ENCODE data around the gene NHERF1. TPM values are rescaled to one million over a fixed set of nuclear protein-coding genes. Genes with fewer than 3 reads are reported as not detected.

NHERF1 gene
- total and polyA plus RNA-seq, 2 of the 13 experiments (the other 11 are each of a cell fraction or from before 2014, with no cell fraction given), result 169 to 269 TPM

GRCh38 chr17:74749279-74750038 lies 1.0 kb downstream of the NHERF1 start (continued):
- TF ChIP-seq AHDC1 (CRISPR knock-in tag; IDR thresholded peaks at IDR 0.05; ENCODE audit: borderline replicate concordance) (0 out of 2 replicates have a peak, but pooled peaks have one; percentile 23), ZNF615 (CRISPR knock-in tag; IDR thresholded peaks at IDR 0.05; ENCODE audit: borderline replicate concordance) (no peak), ZNF362 (CRISPR knock-in tag; IDR thresholded peaks at IDR 0.05; ENCODE audit: borderline replicate concordance) (peak; percentile 38; the same call in 1 of the 2 replicates), ZNF616 (CRISPR knock-in tag; IDR thresholded peaks at IDR 0.05; ENCODE audit: low read depth) (peak; percentile 4; the same call in 1 of the 2 replicates), ZNF264 (CRISPR knock-in tag; IDR thresholded peaks at IDR 0.05) (0 out of 2 replicates have a peak, but pooled peaks have one; percentile 20), ZBTB2 (CRISPR knock-in tag; IDR thresholded peaks at IDR 0.05; ENCODE audit: low read depth) (0 out of 2 replicates have a peak, but pooled peaks have one; percentile 46), AGO1 (IDR thresholded peaks at IDR 0.05; ENCODE audit: low read depth, low read length, poor library complexity, severe bottlenecking) (peak; percentile 1), CHD2 (IDR thresholded peaks at IDR 0.05; ENCODE audit: low read depth, low read length) (0 out of 2 replicates have a peak, but pooled peaks have one; percentile 24), BORCS8-MEF2B (CRISPR knock-in tag; IDR thresholded peaks at IDR 0.05) (peak; percentile 48; the same call in 1 of the 2 replicates), PAWR (CRISPR knock-in tag; IDR thresholded peaks at IDR 0.05; ENCODE audit: borderline replicate concordance) (peak; percentile 89; the same call in 1 of the 2 replicates), ATF7 (IDR thresholded peaks at IDR 0.05) (no peak), ATF7 (CRISPR knock-in tag; IDR thresholded peaks at IDR 0.05) (peak; percentile 74; the same call in 1 of the 2 replicates), THAP7 (CRISPR knock-in tag; IDR thresholded peaks at IDR 0.05) (peak; percentile 76), SAP130 (CRISPR knock-in tag; IDR thresholded peaks at IDR 0.05; ENCODE audit: low read depth) (peak; percentile 52), PHF20 (CRISPR knock-in tag; IDR thresholded peaks at IDR 0.05) (0 out of 2 replicates have a peak, but pooled peaks have one; percentile 5), MEIS2 (CRISPR knock-in tag; IDR thresholded peaks at IDR 0.05) (no peak), ARID2 (CRISPR knock-in tag; IDR thresholded peaks at IDR 0.05; ENCODE audit: borderline replicate concordance) (0 out of 2 replicates have a peak, but pooled peaks have one; percentile 36), RXRB (CRISPR knock-in tag; IDR thresholded peaks at IDR 0.05; ENCODE audit: borderline replicate concordance) (0 out of 2 replicates have a peak, but pooled peaks have one; percentile 10), KDM2A (CRISPR knock-in tag; IDR thresholded peaks at IDR 0.05; ENCODE audit: borderline replicate concordance, low read depth) (peak; percentile 61)
